Esophagus muscularis mucosa (tissue), 4 donors: ENCODE results near the gene NCAPH2.

Source experiments
- EP300 ChIP-seq: sonication (generic); formaldehyde crosslinking; IDR thresholded peaks from one replicate; pipeline ENCODE4 v1.6.1; 2017; ENCODE audit warnings: antibody characterized with exemption
- POLR2A ChIP-seq: fragments of 450-650 bp; IDR thresholded peaks from one replicate; pipeline ENCODE4 v1.6.1; 2017; ENCODE audit warnings: antibody characterized with exemption, moderate library complexity, mild to moderate bottlenecking, low read depth
- POLR2AphosphoS5 ChIP-seq, 2 donors: sonication (generic); formaldehyde crosslinking; IDR thresholded peaks; one replicate each; pipeline ENCODE4 v1.6.1; 2017; ENCODE audit warnings: antibody characterized with exemption in 2 of 2
- TF ChIP-seq, protein P1 (sequence below), 3 experiments: fragments of 200-600 bp in 2 of 3; fragments of 450-650 bp in 1 of 3; sonication (generic) in 2 of 3; IDR thresholded peaks; one replicate each; pipeline ENCODE4 v1.5.1; 2017 to 2019; ENCODE audit warnings: antibody characterized with exemption in 3 of 3, mild to moderate bottlenecking in 2 of 3, moderate library complexity in 1 of 3

DNA sequence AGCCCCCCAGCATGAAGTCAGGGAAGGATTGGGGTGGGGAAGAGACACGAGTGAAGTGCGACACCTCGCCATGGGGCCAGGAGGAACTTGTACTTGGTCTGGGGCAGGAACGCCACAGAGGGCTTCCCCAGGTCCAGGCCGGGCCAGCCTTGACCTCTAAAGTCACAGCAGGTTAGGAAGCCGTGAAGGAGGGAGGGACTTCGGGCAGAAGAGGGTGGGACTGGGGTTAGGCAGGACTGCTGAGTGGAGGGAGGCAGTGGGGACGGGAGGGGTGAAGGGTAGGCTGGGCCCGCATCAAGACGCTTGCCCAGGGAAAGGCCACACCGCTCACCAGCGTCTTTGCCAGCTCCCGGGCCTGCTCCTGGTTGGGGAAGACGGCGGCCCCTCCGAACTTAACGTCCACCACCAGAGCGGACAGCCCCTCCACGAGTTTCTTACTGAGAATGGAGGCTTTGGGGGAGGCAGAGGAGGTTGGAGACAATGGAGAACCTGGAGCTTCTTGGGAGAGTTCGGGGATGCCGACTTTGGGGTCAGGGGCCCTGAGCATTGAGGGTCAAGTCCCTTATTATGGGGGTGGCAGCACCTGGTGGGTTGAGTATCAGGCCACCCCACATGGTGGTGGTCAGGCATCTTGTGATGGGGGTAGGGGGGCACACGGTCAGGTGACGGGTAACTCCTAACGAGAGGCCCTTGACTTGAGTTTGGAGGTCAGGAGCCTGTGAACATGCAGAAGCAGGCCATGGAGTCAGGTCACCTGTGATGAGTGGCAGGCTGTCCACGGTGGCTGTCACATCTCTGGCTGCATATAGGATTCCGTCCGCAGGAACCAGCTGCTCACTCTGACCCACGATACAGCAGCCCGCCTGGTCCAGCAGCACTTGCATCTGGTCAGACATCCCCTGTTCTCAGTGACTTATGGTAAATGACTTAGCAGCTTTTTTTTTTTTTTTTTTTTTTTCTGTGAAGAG is 19.1 kb downstream of the NCAPH2 start:
- TF ChIP-seq, protein P1, sequence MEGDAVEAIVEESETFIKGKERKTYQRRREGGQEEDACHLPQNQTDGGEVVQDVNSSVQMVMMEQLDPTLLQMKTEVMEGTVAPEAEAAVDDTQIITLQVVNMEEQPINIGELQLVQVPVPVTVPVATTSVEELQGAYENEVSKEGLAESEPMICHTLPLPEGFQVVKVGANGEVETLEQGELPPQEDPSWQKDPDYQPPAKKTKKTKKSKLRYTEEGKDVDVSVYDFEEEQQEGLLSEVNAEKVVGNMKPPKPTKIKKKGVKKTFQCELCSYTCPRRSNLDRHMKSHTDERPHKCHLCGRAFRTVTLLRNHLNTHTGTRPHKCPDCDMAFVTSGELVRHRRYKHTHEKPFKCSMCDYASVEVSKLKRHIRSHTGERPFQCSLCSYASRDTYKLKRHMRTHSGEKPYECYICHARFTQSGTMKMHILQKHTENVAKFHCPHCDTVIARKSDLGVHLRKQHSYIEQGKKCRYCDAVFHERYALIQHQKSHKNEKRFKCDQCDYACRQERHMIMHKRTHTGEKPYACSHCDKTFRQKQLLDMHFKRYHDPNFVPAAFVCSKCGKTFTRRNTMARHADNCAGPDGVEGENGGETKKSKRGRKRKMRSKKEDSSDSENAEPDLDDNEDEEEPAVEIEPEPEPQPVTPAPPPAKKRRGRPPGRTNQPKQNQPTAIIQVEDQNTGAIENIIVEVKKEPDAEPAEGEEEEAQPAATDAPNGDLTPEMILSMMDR (IDR thresholded peaks at IDR 0.05) = no peak
- TF ChIP-seq POLR2AphosphoS5 (IDR thresholded peaks at IDR 0.05) (peak in 1 of 2 donors; percentile 30), POLR2A (no peak), EP300 (no peak)
